H9 (cell line): ENCODE results near the gene PHACTR1. TPM values are rescaled to one million over a fixed set of nuclear protein-coding genes. Genes with fewer than 3 reads are reported as not detected.

Source experiments
- DNase-seq: peaks from one replicate; pipeline ENCODE4 v3.0.0-alpha.2; 2017
- H2AFZ ChIP-seq: one replicate; pipeline ENCODE4 v1.6.1; 2013; ENCODE audit warnings: mild to moderate bottlenecking, low read length, control low read depth, moderate library complexity
- H2AK5ac ChIP-seq: 2 replicates; pipeline ENCODE4 v1.6.1; 2013; ENCODE audit warnings: low read length, control low read depth, mixed read lengths; ENCODE audit not compliant: insufficient read length
- H2BK120ac ChIP-seq: one replicate; pipeline ENCODE4 v1.6.1; 2013; ENCODE audit warnings: low read depth, mild to moderate bottlenecking, low read length, control low read depth, inconsistent platforms; ENCODE audit not compliant: poor library complexity, severe bottlenecking
- H2BK12ac ChIP-seq: 2 replicates; pipeline ENCODE4 v1.6.1; 2013; ENCODE audit warnings: low read length, control low read depth, mixed read lengths, low read depth; ENCODE audit not compliant: insufficient read length
- H2BK15ac ChIP-seq: 2 replicates; pipeline ENCODE4 v1.6.1; 2013; ENCODE audit warnings: low read depth, low read length, control low read depth
- H2BK20ac ChIP-seq: one replicate; pipeline ENCODE4 v1.6.1; 2013; ENCODE audit warnings: low read depth, mild to moderate bottlenecking, low read length, control low read depth, inconsistent platforms; ENCODE audit not compliant: poor library complexity, severe bottlenecking
- H2BK5ac ChIP-seq: 2 replicates; pipeline ENCODE4 v1.6.1; 2013; ENCODE audit warnings: low read length, control low read depth, mixed read lengths; ENCODE audit not compliant: insufficient read length
- H3K14ac ChIP-seq: 2 replicates; pipeline ENCODE4 v1.6.1; 2013; ENCODE audit warnings: low read length, control low read depth; ENCODE audit not compliant: insufficient read depth
- H3K18ac ChIP-seq: 2 replicates; pipeline ENCODE4 v1.6.1; 2013; ENCODE audit warnings: low read depth, mild to moderate bottlenecking, mixed read lengths, low read length, control low read depth; ENCODE audit not compliant: insufficient read length
- H3K23ac ChIP-seq: 2 replicates; pipeline ENCODE4 v1.6.1; 2013; ENCODE audit warnings: low read length, control low read depth, mixed read lengths, low read depth; ENCODE audit not compliant: insufficient read length
- H3K23me2 ChIP-seq: 2 replicates; pipeline ENCODE4 v1.6.1; 2013; ENCODE audit warnings: low read depth, mild to moderate bottlenecking, mixed read lengths, low read length, control low read depth; ENCODE audit not compliant: insufficient read length, poor library complexity, severe bottlenecking
- H3K27ac ChIP-seq: 2 replicates; pipeline ENCODE4 v1.5.1; 2013; ENCODE audit warnings: low read length, control low read depth, mixed read lengths, low read depth; ENCODE audit not compliant: insufficient read length
- H3K27me3 ChIP-seq: 2 replicates; pipeline ENCODE4 v1.6.1; 2013; ENCODE audit warnings: low read length, control low read depth, inconsistent platforms; ENCODE audit not compliant: insufficient read depth
- H3K4ac ChIP-seq: 2 replicates; pipeline ENCODE4 v1.6.1; 2013; ENCODE audit warnings: low read depth, mild to moderate bottlenecking, control low read depth, inconsistent platforms, low read length, moderate library complexity
- H3K4me1 ChIP-seq: 2 replicates; pipeline ENCODE4 v1.6.1; 2013; ENCODE audit warnings: low read length, control low read depth, inconsistent platforms; ENCODE audit not compliant: insufficient read depth
- H3K4me2 ChIP-seq: 2 replicates; pipeline ENCODE4 v1.6.1; 2013; ENCODE audit warnings: low read length, control low read depth, mixed read lengths; ENCODE audit not compliant: insufficient read length, insufficient read depth
- H3K56ac ChIP-seq: 2 replicates; pipeline ENCODE4 v1.6.1; 2013; ENCODE audit warnings: low read depth, mild to moderate bottlenecking, mixed read lengths, low read length, control low read depth; ENCODE audit not compliant: insufficient read length
- H3K79me1 ChIP-seq: 2 replicates; pipeline ENCODE4 v1.6.1; 2013; ENCODE audit warnings: low read depth, mild to moderate bottlenecking, moderate library complexity, low read length, control low read depth, inconsistent platforms; ENCODE audit not compliant: insufficient read depth, poor library complexity, severe bottlenecking
- H3K79me2 ChIP-seq: 2 replicates; pipeline ENCODE4 v1.6.1; 2013; ENCODE audit warnings: low read length, control low read depth, inconsistent platforms; ENCODE audit not compliant: insufficient read depth
- H3K9ac ChIP-seq: 2 replicates; pipeline ENCODE4 v1.6.1; 2013; ENCODE audit warnings: low read length, control low read depth, mixed read lengths; ENCODE audit not compliant: insufficient read length; ENCODE audit errors: extremely low read depth
- H3K9me3 ChIP-seq: one replicate; pipeline ENCODE4 v1.6.1; 2013; ENCODE audit warnings: low read depth, low read length, inconsistent platforms; ENCODE audit not compliant: control insufficient read depth
- H3T11ph ChIP-seq: one replicate; pipeline ENCODE4 v1.6.1; 2013; ENCODE audit warnings: mild to moderate bottlenecking, low read length, control low read depth, inconsistent platforms
- H4K20me1 ChIP-seq: one replicate; pipeline ENCODE4 v1.6.1; 2013; ENCODE audit not compliant: control insufficient read depth, insufficient read length, insufficient read depth
- H4K5ac ChIP-seq: 2 replicates; pipeline ENCODE4 v1.6.1; 2013; ENCODE audit warnings: low read depth, mild to moderate bottlenecking, mixed read lengths, low read length, control low read depth; ENCODE audit not compliant: insufficient read length
- H4K8ac ChIP-seq: replicated peaks from 2 replicates; pipeline ENCODE4 v1.6.1; 2013; ENCODE audit warnings: low read length, control low read depth, mixed read lengths, low read depth; ENCODE audit not compliant: insufficient read length
- H4K91ac ChIP-seq: 2 replicates; pipeline ENCODE4 v1.6.1; 2013; ENCODE audit warnings: low read depth, mild to moderate bottlenecking, moderate library complexity, mixed read lengths, low read length, control low read depth; ENCODE audit not compliant: insufficient read length
- H3K27ac Mint-ChIP-seq, 3 experiments: 2 replicates in 2 of 3; 3 replicates in 1 of 3; pipeline ENCODE4 v1.8.0; 2020 to 2021; ENCODE audit warnings: mixed read lengths in 3 of 3, mild to moderate bottlenecking in 1 of 3, moderate library complexity in 1 of 3
- H3K27me3 Mint-ChIP-seq: 2 replicates; pipeline ENCODE4 v1.8.0; 2021; ENCODE audit warnings: low read depth, mild to moderate bottlenecking, moderate library complexity, mixed read lengths
- H3K36me3 Mint-ChIP-seq, 3 experiments: 2 replicates in 2 of 3; 3 replicates in 1 of 3; pipeline ENCODE4 v1.8.0; 2020 to 2021; ENCODE audit warnings: low read depth in 3 of 3, mixed read lengths in 3 of 3; ENCODE audit not compliant: insufficient read depth in 1 of 3
- H3K4me1 Mint-ChIP-seq, 2 experiments: 2 replicates each; pipeline ENCODE4 v1.8.0; 2020; ENCODE audit warnings: mixed read lengths in 2 of 2
- H3K4me3 Mint-ChIP-seq, 2 experiments: 2 replicates in 1 of 2; 3 replicates in 1 of 2; pipeline ENCODE4 v1.8.0; 2020 to 2021; ENCODE audit warnings: mild to moderate bottlenecking in 2 of 2, mixed read lengths in 2 of 2, moderate library complexity in 1 of 2
- H3K9me3 Mint-ChIP-seq, 2 experiments: 2 replicates in 1 of 2; 3 replicates in 1 of 2; pipeline ENCODE4 v1.8.0; 2020; ENCODE audit warnings: mild to moderate bottlenecking in 2 of 2, mixed read lengths in 2 of 2, moderate library complexity in 1 of 2
- CTCF ChIP-seq: fragments of 200-600 bp; sonication (generic); conservative IDR thresholded peaks from 3 replicates; pipeline ENCODE4 v1.8.0; 2021; ENCODE audit warnings: antibody characterized with exemption, mild to moderate bottlenecking
- WGBS: extraction: QIAGEN DNeasy Blood & Tissue Kit; methylation state at CpG from one replicate; pipeline ENCODE4 v1.1.7; 2013; ENCODE audit warnings: missing lambda C conversion rate, low lambda C conversion rate, mixed read lengths; ENCODE audit not compliant: insufficient read length; ENCODE audit errors: extremely low coverage; 5-methylcytosine and 5-hydroxymethylcytosine counted together
- total RNA-seq: library from RNA; stranded (reverse); gene quantifications from 2 replicates; pipeline ENCODE4 v1.2.1, GENCODE V29; 2021

Gene PHACTR1
- total RNA-seq, 1 experiment from 2014 or later = 15.9 TPM

GRCh38 chr6:12785921-12786320 lies 69.4 kb downstream of the PHACTR1 start:
- Histone ChIP-seq H3K27ac (no peak overlapping the region), H4K20me1 (no peaks in the 10 kb centered on the region), H3K27me3 (no peaks in the 10 kb centered on the region), H3K79me1 (no peaks in the 10 kb centered on the region), H2AFZ (no peak overlapping the region), H3T11ph (no peak overlapping the region), H4K91ac (no peak overlapping the region), H3K18ac (no peak overlapping the region), H4K8ac (no peak overlapping the region), H3K23me2 (no peaks in the 10 kb centered on the region), H2AK5ac (no peak overlapping the region), H3K4ac (no peak overlapping the region), H2BK20ac (no peak overlapping the region), H2BK5ac (no peak overlapping the region), H4K5ac (no peak overlapping the region), H2BK15ac (no peak overlapping the region), H3K4me2 (no peak overlapping the region), H3K4me1 (no peaks in the 10 kb centered on the region), H3K9ac (no peak overlapping the region), H3K79me2 (no peaks in the 10 kb centered on the region), H3K56ac (no peak overlapping the region), H3K14ac (no peak overlapping the region), H2BK12ac (no peak overlapping the region), H2BK120ac (no peak overlapping the region), H3K23ac (no peak overlapping the region), H3K9me3 (no peaks in the 10 kb centered on the region)
- H3K27ac Mint-ChIP-seq = no peak overlapping the region
- TF ChIP-seq CTCF = no peak
- no peaks in the 10 kb centered on the region for H3K36me3 Mint-ChIP-seq
- H3K27me3 Mint-ChIP-seq = no peaks in the 10 kb centered on the region
- H3K4me3 Mint-ChIP-seq = no peak overlapping the region
- DNase-seq = no peak
- no peaks in the 10 kb centered on the region for H3K9me3 Mint-ChIP-seq
- no CpG with 5 or more reads among the region's 4 CpGs for WGBS
- peaks cover 15 to 23% of the 10 kb centered on the region in 2 experiments for H3K4me1 Mint-ChIP-seq
